Measurements from ENCODE around the gene IMPA2.

The IMPA2 gene

GRCh38 chr18:11991021-11991795, 9.9 kb downstream of the IMPA2 start:
- Histone ChIP-seq H3K9me2 (replicated peaks; ENCODE audit: control insufficient read depth, low read length) (no peaks in the 10 kb centered on the region), H3K9me3 (ENCODE audit: control insufficient read depth, insufficient read depth, low read length) (no peaks in the 10 kb centered on the region), H3K79me2 (ENCODE audit: control insufficient read depth, low read length) (peaks cover 8% of the 10 kb centered on the region), H4K20me1 (ENCODE audit: control insufficient read depth, insufficient read depth, low read depth, low read length) (no peaks in the 10 kb centered on the region), H3K36me3 (ENCODE audit: control insufficient read depth, low read length) (no peaks in the 10 kb centered on the region), H3K4me2 (ENCODE audit: low read length) (no peak overlapping the region), H3K27me3 (ENCODE audit: control insufficient read depth, low read length) (no peaks in the 10 kb centered on the region), H3F3A (ENCODE audit: control insufficient read depth, insufficient read depth) (no peaks in the 10 kb centered on the region), H3K4me1 (ENCODE audit: control insufficient read depth, low read length) (peaks cover 20% of the 10 kb centered on the region), H3K27ac (ENCODE audit: low read depth, low read length) (no peak overlapping the region), H3K4me3 (ENCODE audit: low read length) (no peak overlapping the region)
- TF ChIP-seq CTCF (IDR thresholded peaks at IDR 0.05; ENCODE audit: low read depth, low read length, poor library complexity, severe bottlenecking) (no peak), EZH2phosphoT487 (IDR thresholded peaks at IDR 0.05; ENCODE audit: borderline replicate concordance, low read length) (no peak)

DNA sequence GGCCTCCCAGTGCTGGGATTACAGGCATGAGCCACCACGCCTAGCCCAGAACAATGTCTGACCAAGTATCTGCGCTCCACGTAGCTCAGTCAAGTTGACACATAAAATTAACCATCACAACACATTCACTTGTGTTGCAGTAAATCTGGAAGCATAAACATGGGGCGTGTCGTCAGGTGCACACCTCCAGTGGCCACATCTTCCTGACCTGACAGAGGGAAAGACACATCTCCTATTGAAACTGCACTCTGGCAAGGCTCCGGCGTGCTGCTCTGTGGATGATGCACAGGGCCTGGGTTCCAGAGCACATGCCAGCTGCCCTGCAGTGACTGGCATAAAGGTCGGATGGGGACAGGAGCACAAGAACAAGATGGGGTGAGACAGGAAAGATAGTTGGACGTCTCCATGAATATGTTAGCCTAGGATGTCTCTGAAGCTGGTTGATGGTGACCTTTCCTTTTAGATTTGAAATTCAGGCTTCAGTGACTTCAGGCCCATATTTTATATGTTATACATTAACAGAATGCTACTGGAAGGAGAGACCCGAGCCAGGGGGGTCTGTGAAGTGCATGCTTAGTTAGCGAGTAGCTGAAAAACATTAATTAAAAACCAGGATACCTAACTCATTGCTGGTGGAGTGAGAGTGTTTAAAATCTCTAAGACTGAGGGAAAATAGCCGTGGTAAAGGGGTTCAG, 10.9 kb downstream of the IMPA2 start:
- H3K79me2 ChIP-seq (ENCODE audit: control insufficient read depth, low read length), result peaks cover 5% of the 10 kb centered on the region; the same call in 1 of the 2 replicates
- H3K4me2 ChIP-seq (ENCODE audit: low read length), result no peak overlapping the region
- H3K9me2 ChIP-seq (replicated peaks; ENCODE audit: control insufficient read depth, low read length), result no peaks in the 10 kb centered on the region
- H3K36me3 ChIP-seq (ENCODE audit: control insufficient read depth, low read length), result no peaks in the 10 kb centered on the region
- H3K27ac ChIP-seq (ENCODE audit: low read depth, low read length), result no peak overlapping the region
- TF ChIP-seq CTCF (IDR thresholded peaks at IDR 0.05; ENCODE audit: low read depth, low read length, poor library complexity, severe bottlenecking) (no peak), EZH2phosphoT487 (IDR thresholded peaks at IDR 0.05; ENCODE audit: borderline replicate concordance, low read length) (no peak)
- H3K9me3 ChIP-seq (ENCODE audit: control insufficient read depth, insufficient read depth, low read length), result no peaks in the 10 kb centered on the region
- H3K4me3 ChIP-seq (ENCODE audit: low read length), result no peak overlapping the region
- no peaks in the 10 kb centered on the region for H4K20me1 ChIP-seq (ENCODE audit: control insufficient read depth, insufficient read depth, low read depth, low read length)
- H3K4me1 ChIP-seq (ENCODE audit: control insufficient read depth, low read length), result peaks cover 21% of the 10 kb centered on the region
- no peaks in the 10 kb centered on the region for H3F3A ChIP-seq (ENCODE audit: control insufficient read depth, insufficient read depth)
- no peaks in the 10 kb centered on the region for H3K27me3 ChIP-seq (ENCODE audit: control insufficient read depth, low read length)

- no peaks in the 10 kb centered on the region for H4K20me1 ChIP-seq (ENCODE audit: control insufficient read depth, insufficient read depth, low read depth, low read length)
- H3F3A ChIP-seq (ENCODE audit: control insufficient read depth, insufficient read depth), result no peaks in the 10 kb centered on the region
- no peak overlapping the region for H3K4me2 ChIP-seq (ENCODE audit: low read length)
- no peak for TF ChIP-seq CTCF (IDR thresholded peaks at IDR 0.05; ENCODE audit: low read depth, low read length, poor library complexity, severe bottlenecking)
- H3K9me2 ChIP-seq (replicated peaks; ENCODE audit: control insufficient read depth, low read length), result no peaks in the 10 kb centered on the region
- peaks cover 25% of the 10 kb centered on the region for H3K4me1 ChIP-seq (ENCODE audit: control insufficient read depth, low read length)
- H3K79me2 ChIP-seq (ENCODE audit: control insufficient read depth, low read length), result peaks cover 5% of the 10 kb centered on the region; the same call in 1 of the 2 replicates
- no peaks in the 10 kb centered on the region for H3K9me3 ChIP-seq (ENCODE audit: control insufficient read depth, insufficient read depth, low read length)
- no peak overlapping the region for H3K27ac ChIP-seq (ENCODE audit: low read depth, low read length)
- no peaks in the 10 kb centered on the region for H3K36me3 ChIP-seq (ENCODE audit: control insufficient read depth, low read length)
- no peak overlapping the region for H3K4me3 ChIP-seq (ENCODE audit: low read length)
- H3K27me3 ChIP-seq (ENCODE audit: control insufficient read depth, low read length), result no peaks in the 10 kb centered on the region
Measured at GRCh38 chr18:11993264-11993916, 12.1 kb downstream of the IMPA2 start.

Measured in DOHH2 (cell line).